GM12878 (cell line): ENCODE measurements around the gene ZCCHC13.

Experiments
- CHD4 ChIP-seq: fragments of 200-600 bp; sonication (generic); IDR thresholded peaks from 2 replicates; pipeline ENCODE4 v1.6.1; 2016; ENCODE audit warnings: mild to moderate bottlenecking
- NFYB ChIP-seq: IDR thresholded peaks from 2 replicates; pipeline ENCODE4 v1.6.1; 2011; ENCODE audit warnings: low read depth, mild to moderate bottlenecking, low read length, improper control_type of control experiment, moderate library complexity; ENCODE audit not compliant: insufficient read depth
- POLR2A ChIP-seq: IDR thresholded peaks from 2 replicates; pipeline ENCODE4 v1.6.1; 2011; ENCODE audit warnings: low read depth, mild to moderate bottlenecking, low read length
- ZZZ3 ChIP-seq: IDR thresholded peaks from 2 replicates; pipeline ENCODE4 v1.6.1; 2011; ENCODE audit warnings: low read depth; ENCODE audit not compliant: control insufficient read depth, insufficient read length

DNA sequence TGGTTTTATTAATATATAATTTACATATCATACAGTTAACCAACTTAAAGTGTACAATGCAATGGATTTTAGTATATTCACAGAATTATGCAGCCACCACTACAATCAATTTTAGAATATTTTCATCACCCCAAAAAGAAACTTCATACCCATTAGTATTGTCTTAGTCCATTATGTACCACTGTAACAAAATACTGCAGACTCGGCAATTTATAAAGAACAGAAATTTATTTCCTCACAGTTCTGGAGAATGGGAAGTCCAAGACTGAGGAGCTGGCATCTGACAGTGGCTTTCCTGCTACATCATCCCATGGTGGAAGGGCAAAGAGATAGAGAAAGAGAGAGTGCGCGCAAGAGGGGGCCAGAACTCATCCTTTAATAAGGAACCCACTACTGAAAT is 8.9 kb upstream of the ZCCHC13 start:
- TF ChIP-seq NFYB: no peak
- no peak for TF ChIP-seq ZZZ3
- TF ChIP-seq CHD4: no peak
- TF ChIP-seq POLR2A: no peak
